K562 (cell line): ENCODE results near the gene PGAP3. TPM values are rescaled to one million over a fixed set of nuclear protein-coding genes. Genes with fewer than 3 reads are reported as not detected.

Experiments
- CREB3 ChIP-seq: fragments of 450-650 bp; conservative IDR thresholded peaks from 2 replicates; pipeline ENCODE4 v1.6.1; 2016; ENCODE audit warnings: missing genetic modification characterization, low read depth, mild to moderate bottlenecking, missing compliant biosample characterization, moderate library complexity
- NR2C2 ChIP-seq, 2 experiments: fragments of 200-800 bp in 1 of 2; sonication (Bioruptor generic) in 1 of 2; sonication (generic) in 1 of 2; formaldehyde crosslinking in 1 of 2; IDR thresholded peaks; 2 replicates each; pipeline versions ENCODE4 v1.6.1 to v1.8.0; 2016 to 2022; ENCODE audit warnings: mild to moderate bottlenecking in 1 of 2, missing compliant biosample characterization in 1 of 2, missing genetic modification characterization in 1 of 2, missing genetic modification reagents in 1 of 2
- microRNA-seq: library from miRNA; unstranded; fragments of <30 nt; microRNA quantifications from one replicate; pipeline ENCODE4, GENCODE V29; 2018; ENCODE audit warnings: borderline microRNAs expressed
- polyA plus RNA-seq, 8 experiments: library from polyadenylated mRNA; depleted of rRNA in 4 of 8; stranded (reverse) in 5 of 8; unstranded in 3 of 8; fragments of >200 nt; fragmentation: Nextera tagmentation in 2 of 8; fragmentation: Illumina TruSeq in 1 of 8; extraction: Ambion mirVana in 2 of 8; extraction: Trizol in 1 of 8; gene quantifications; 2 replicates each; pipeline versions ENCODE4 v1.2.1 to v1.2.3, GENCODE V29; 2011 to 2014; ENCODE audit warnings: inconsistent platforms in 1 of 8, missing spikeins in 1 of 8
- small RNA-seq: library from RNA; depleted of rRNA; stranded (forward); fragments of <200 nt; gene quantifications from one replicate; pipeline ENCODE3, GENCODE V24; 2014
- total RNA-seq, 7 experiments: library from RNA; depleted of rRNA in 6 of 7; stranded (reverse); fragments of >200 nt in 6 of 7; fragmentation: Illumina TruSeq in 2 of 7; extraction: Trizol in 2 of 7; gene quantifications; 2 replicates each; pipeline versions ENCODE4 v1.2.1 to v1.2.3, GENCODE V29; 2011 to 2021; ENCODE audit warnings: low replicate concordance in 1 of 7

The PGAP3 gene
- total and polyA plus RNA-seq, 9 of the 15 experiments (the other 6 are each of a cell fraction or from before 2014, with no cell fraction given), result 0.38 to 9.4 (median 4.5) TPM

- TF ChIP-seq NR2C2 (CRISPR knock-in tag; IDR thresholded peaks at IDR 0.05), result no peak
- no peak for TF ChIP-seq NR2C2 (tag; IDR thresholded peaks at IDR 0.05)
- no peak for TF ChIP-seq CREB3 (tag)
Observed at GRCh38 chr17:39621523-39622379, 66.1 kb downstream of the PGAP3 start (continued).

Small RNA genes within 50 kb of the gene (microRNA-seq; reads per million reads assigned to microRNA genes)
- not detected for gene MIR4728

Small RNA genes within 50 kb of the gene (small RNA-seq; reads per million reads assigned to genes)
- not detected for gene MIR4728

Other genes starting within 250 kb of the PGAP3 start
Only the 7 nearest of the 15 such genes appear.
- gene PPP1R1B, start 61.1 kb downstream of the PGAP3 start, total RNA-seq (2014; rRNA removed), result not detected in 2 replicates
- gene PPP1R1B, start 61.1 kb downstream of the PGAP3 start, total RNA-seq (2014; rRNA removed; fragmentation: Illumina TruSeq; extraction: Trizol), result 0.07 TPM in 1 of 2 replicates, not detected in the other
- not detected in 2 replicates for gene PPP1R1B, start 61.1 kb downstream of the PGAP3 start, total RNA-seq (2015; rRNA removed; fragmentation: Illumina TruSeq; extraction: Trizol)
- 0.18 TPM in 1 of 2 replicates, not detected in the other for gene PPP1R1B, start 61.1 kb downstream of the PGAP3 start, total RNA-seq (2021)
- 0.10 TPM in 1 of 2 replicates, not detected in the other for gene PPP1R1B, start 61.1 kb downstream of the PGAP3 start, polyA plus RNA-seq (2011; rRNA removed)
- 0.10 TPM in 1 of 2 replicates, not detected in the other for gene PPP1R1B, start 61.1 kb downstream of the PGAP3 start, polyA plus RNA-seq (2014; fragmentation: Illumina TruSeq; extraction: Trizol)
- under 1 TPM in 1 of 2 experiments, not detected in 1; 0.07 TPM for gene PPP1R1B, start 61.1 kb downstream of the PGAP3 start, polyA plus RNA-seq (2014; fragmentation: Nextera tagmentation; extraction: Ambion mirVana)
- not detected in 2 replicates for gene PPP1R1B, start 61.1 kb downstream of the PGAP3 start, polyA plus RNA-seq (2014; rRNA removed)
- 41.1 and 46.0 TPM in 2 replicates for gene STARD3, start 50.9 kb downstream of the PGAP3 start, total RNA-seq (2014; rRNA removed)
- gene STARD3, start 50.9 kb downstream of the PGAP3 start, total RNA-seq (2014; rRNA removed; fragmentation: Illumina TruSeq; extraction: Trizol), result 18.6 and 22.0 TPM in 2 replicates
- 31.6 and 32.1 TPM in 2 replicates for gene STARD3, start 50.9 kb downstream of the PGAP3 start, total RNA-seq (2015; rRNA removed; fragmentation: Illumina TruSeq; extraction: Trizol)
- 60.2 and 69.3 TPM in 2 replicates for gene STARD3, start 50.9 kb downstream of the PGAP3 start, total RNA-seq (2021)
- gene STARD3, start 50.9 kb downstream of the PGAP3 start, polyA plus RNA-seq (2011; rRNA removed), result 64.4 and 64.9 TPM in 2 replicates
- 51.1 and 62.4 TPM in 2 replicates for gene STARD3, start 50.9 kb downstream of the PGAP3 start, polyA plus RNA-seq (2014; fragmentation: Illumina TruSeq; extraction: Trizol)
- 1 to 10 TPM in 1 of 2 experiments, under 1 TPM in 1; 0.63 to 1.9 TPM for gene STARD3, start 50.9 kb downstream of the PGAP3 start, polyA plus RNA-seq (2014; fragmentation: Nextera tagmentation; extraction: Ambion mirVana)
- gene STARD3, start 50.9 kb downstream of the PGAP3 start, polyA plus RNA-seq (2014; rRNA removed), result 79.9 and 87.0 TPM in 2 replicates
- gene TCAP, start 22.7 kb downstream of the PGAP3 start, total RNA-seq (2014; rRNA removed), result 0.82 and 1.2 TPM in 2 replicates
- 0.29 and 0.33 TPM in 2 replicates for gene TCAP, start 22.7 kb downstream of the PGAP3 start, total RNA-seq (2014; rRNA removed; fragmentation: Illumina TruSeq; extraction: Trizol)
- 0.98 and 1.4 TPM in 2 replicates for gene TCAP, start 22.7 kb downstream of the PGAP3 start, total RNA-seq (2015; rRNA removed; fragmentation: Illumina TruSeq; extraction: Trizol)
- gene TCAP, start 22.7 kb downstream of the PGAP3 start, total RNA-seq (2021), result 1.1 and 1.4 TPM in 2 replicates
- 0.58 and 0.67 TPM in 2 replicates for gene TCAP, start 22.7 kb downstream of the PGAP3 start, polyA plus RNA-seq (2011; rRNA removed)
- gene TCAP, start 22.7 kb downstream of the PGAP3 start, polyA plus RNA-seq (2014; fragmentation: Illumina TruSeq; extraction: Trizol), result 0.65 and 0.73 TPM in 2 replicates
- not detected for gene TCAP, start 22.7 kb downstream of the PGAP3 start, polyA plus RNA-seq (2014; fragmentation: Nextera tagmentation; extraction: Ambion mirVana)
- 0.86 and 1.4 TPM in 2 replicates for gene TCAP, start 22.7 kb downstream of the PGAP3 start, polyA plus RNA-seq (2014; rRNA removed)
- gene PNMT, start 19.6 kb downstream of the PGAP3 start, total RNA-seq (2014; rRNA removed), result 15.8 and 18.1 TPM in 2 replicates
- 2.0 and 3.0 TPM in 2 replicates for gene PNMT, start 19.6 kb downstream of the PGAP3 start, total RNA-seq (2014; rRNA removed; fragmentation: Illumina TruSeq; extraction: Trizol)
- gene PNMT, start 19.6 kb downstream of the PGAP3 start, total RNA-seq (2015; rRNA removed; fragmentation: Illumina TruSeq; extraction: Trizol), result 9.0 and 9.6 TPM in 2 replicates
- 17.2 and 17.4 TPM in 2 replicates for gene PNMT, start 19.6 kb downstream of the PGAP3 start, total RNA-seq (2021)
- gene PNMT, start 19.6 kb downstream of the PGAP3 start, polyA plus RNA-seq (2011; rRNA removed), result 3.3 and 5.8 TPM in 2 replicates
- gene PNMT, start 19.6 kb downstream of the PGAP3 start, polyA plus RNA-seq (2014; fragmentation: Illumina TruSeq; extraction: Trizol), result 3.1 and 9.3 TPM in 2 replicates
- 1 to 10 TPM in 1 of 2 experiments, under 1 TPM in 1; 0.55 to 1.5 TPM for gene PNMT, start 19.6 kb downstream of the PGAP3 start, polyA plus RNA-seq (2014; fragmentation: Nextera tagmentation; extraction: Ambion mirVana)
- gene PNMT, start 19.6 kb downstream of the PGAP3 start, polyA plus RNA-seq (2014; rRNA removed), result 17.8 and 20.0 TPM in 2 replicates
- gene ERBB2, start 12.0 kb upstream of the PGAP3 start, total RNA-seq (2014; rRNA removed), result 3.3 and 3.5 TPM in 2 replicates
- gene ERBB2, start 12.0 kb upstream of the PGAP3 start, total RNA-seq (2014; rRNA removed; fragmentation: Illumina TruSeq; extraction: Trizol), result 2.7 and 2.8 TPM in 2 replicates
- gene ERBB2, start 12.0 kb upstream of the PGAP3 start, total RNA-seq (2015; rRNA removed; fragmentation: Illumina TruSeq; extraction: Trizol), result 2.5 and 3.2 TPM in 2 replicates
- gene ERBB2, start 12.0 kb upstream of the PGAP3 start, total RNA-seq (2021), result 4.6 and 5.6 TPM in 2 replicates
- gene ERBB2, start 12.0 kb upstream of the PGAP3 start, polyA plus RNA-seq (2011; rRNA removed), result 3.2 and 4.7 TPM in 2 replicates
- gene ERBB2, start 12.0 kb upstream of the PGAP3 start, polyA plus RNA-seq (2014; fragmentation: Illumina TruSeq; extraction: Trizol), result 3.4 and 4.2 TPM in 2 replicates
- gene ERBB2, start 12.0 kb upstream of the PGAP3 start, polyA plus RNA-seq (2014; fragmentation: Nextera tagmentation; extraction: Ambion mirVana), result under 1 TPM; 0.74 to 0.79 TPM
- 4.1 and 6.3 TPM in 2 replicates for gene ERBB2, start 12.0 kb upstream of the PGAP3 start, polyA plus RNA-seq (2014; rRNA removed)
- 80.6 and 95.1 TPM in 2 replicates for gene MIEN1, start 42.5 kb upstream of the PGAP3 start, total RNA-seq (2014; rRNA removed)
- gene MIEN1, start 42.5 kb upstream of the PGAP3 start, total RNA-seq (2014; rRNA removed; fragmentation: Illumina TruSeq; extraction: Trizol), result 58.3 and 61.3 TPM in 2 replicates
- gene MIEN1, start 42.5 kb upstream of the PGAP3 start, total RNA-seq (2015; rRNA removed; fragmentation: Illumina TruSeq; extraction: Trizol), result 66.3 and 70.2 TPM in 2 replicates
- 65.7 and 67.9 TPM in 2 replicates for gene MIEN1, start 42.5 kb upstream of the PGAP3 start, total RNA-seq (2021)
- 60.8 and 81.8 TPM in 2 replicates for gene MIEN1, start 42.5 kb upstream of the PGAP3 start, polyA plus RNA-seq (2011; rRNA removed)
- gene MIEN1, start 42.5 kb upstream of the PGAP3 start, polyA plus RNA-seq (2014; fragmentation: Illumina TruSeq; extraction: Trizol), result 114 and 142 TPM in 2 replicates
- gene MIEN1, start 42.5 kb upstream of the PGAP3 start, polyA plus RNA-seq (2014; fragmentation: Nextera tagmentation; extraction: Ambion mirVana), result 10 to 100 TPM; 70.5 to 78.9 TPM
- 103 and 135 TPM in 2 replicates for gene MIEN1, start 42.5 kb upstream of the PGAP3 start, polyA plus RNA-seq (2014; rRNA removed)
- 5.1 and 5.9 TPM in 2 replicates for gene GRB7, start 49.9 kb upstream of the PGAP3 start, total RNA-seq (2014; rRNA removed)
- 1.9 and 2.2 TPM in 2 replicates for gene GRB7, start 49.9 kb upstream of the PGAP3 start, total RNA-seq (2014; rRNA removed; fragmentation: Illumina TruSeq; extraction: Trizol)
- 1.6 and 2.1 TPM in 2 replicates for gene GRB7, start 49.9 kb upstream of the PGAP3 start, total RNA-seq (2015; rRNA removed; fragmentation: Illumina TruSeq; extraction: Trizol)
- gene GRB7, start 49.9 kb upstream of the PGAP3 start, total RNA-seq (2021), result 5.0 and 6.0 TPM in 2 replicates
- 1.6 and 2.4 TPM in 2 replicates for gene GRB7, start 49.9 kb upstream of the PGAP3 start, polyA plus RNA-seq (2011; rRNA removed)
- 6.2 and 6.4 TPM in 2 replicates for gene GRB7, start 49.9 kb upstream of the PGAP3 start, polyA plus RNA-seq (2014; fragmentation: Illumina TruSeq; extraction: Trizol)
- gene GRB7, start 49.9 kb upstream of the PGAP3 start, polyA plus RNA-seq (2014; fragmentation: Nextera tagmentation; extraction: Ambion mirVana), result under 1 TPM; 0.04 to 0.08 TPM
- gene GRB7, start 49.9 kb upstream of the PGAP3 start, polyA plus RNA-seq (2014; rRNA removed), result 3.0 and 4.1 TPM in 2 replicates